ENCODE measurements around the gene CPNE8.

CPNE8 gene

GRCh38 chr12:38610808-38611350, 294.5 kb downstream of the CPNE8 start:
- DNase-seq: no peak

GRCh38 chr12:38607295-38607694, 298.1 kb downstream of the CPNE8 start:
- DNase-seq: no peak

Data from activated gamma-delta T cell (primary cell).